GM10248 (cell line): ENCODE results near the gene FOXQ1.
"Not testable (repeated sequence)": the region's sequence is repeated elsewhere in the genome, so short reads cannot be mapped to it uniquely, and the experiment has no call there.

Experiments used
- CTCF ChIA-PET: fragments of 300-600 bp; sonication (Branson Sonifier 250); formaldehyde crosslinking; extraction: SDS; loops from one replicate; lab custom pipeline; 2021; ENCODE audit warnings: antibody characterized with exemption; lab: Yijun Ruan, JAX
- POLR2A ChIA-PET: fragments of 350-650 bp; sonication (Branson Sonifier 250); formaldehyde crosslinking; extraction: SDS; loops from one replicate; lab custom pipeline; 2020; ENCODE audit warnings: antibody characterized with exemption; lab: Yijun Ruan, JAX
- DNase-seq: peaks from one replicate; pipeline ENCODE4 v3.0.0; 2012; ENCODE audit errors: extremely low spot score
- CTCF ChIP-seq: IDR thresholded peaks from 2 replicates; pipeline ENCODE4 v1.5.1; 2012; ENCODE audit warnings: mild to moderate bottlenecking, low read depth; ENCODE audit errors: extremely low read depth, missing control alignments, control extremely low read depth

Gene FOXQ1

GRCh38 chr6:1346101-1346500 lies 34.2 kb downstream of the FOXQ1 start:
- ChIA-PET POLR2A (no interaction called here), CTCF (no interaction called here)
- TF ChIP-seq CTCF, result no peak
- DNase-seq, result no peak

GRCh38 chr6:1346558-1347091 lies 34.7 kb downstream of the FOXQ1 start:
- CTCF ChIA-PET, result no interaction called here
- TF ChIP-seq CTCF, result no peak
- POLR2A ChIA-PET, result no interaction called here
- no peak for DNase-seq

DNA sequence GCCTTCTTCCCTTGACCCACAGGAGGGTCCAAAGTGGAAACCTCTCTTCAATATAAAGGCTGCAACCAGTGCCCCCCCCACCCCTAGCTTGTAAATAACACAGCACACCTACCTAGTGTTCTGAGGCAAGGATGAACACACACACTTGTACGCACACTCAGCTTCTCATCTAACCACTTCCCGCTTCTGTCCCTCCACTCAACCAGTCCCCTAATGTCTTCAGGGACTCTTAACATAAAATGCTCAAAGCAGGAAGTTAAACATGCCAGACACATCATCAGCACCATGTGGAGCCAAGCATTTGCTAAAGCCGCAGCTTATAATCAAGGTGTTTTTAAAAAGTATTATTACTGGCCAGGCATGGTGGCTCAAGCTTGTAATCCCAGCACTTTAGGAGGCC lies 35.3 kb downstream of the FOXQ1 start:
- ChIA-PET CTCF (no interaction called here), POLR2A (no interaction called here)
- TF ChIP-seq CTCF, result no peak
- DNase-seq, result no peak

DNA sequence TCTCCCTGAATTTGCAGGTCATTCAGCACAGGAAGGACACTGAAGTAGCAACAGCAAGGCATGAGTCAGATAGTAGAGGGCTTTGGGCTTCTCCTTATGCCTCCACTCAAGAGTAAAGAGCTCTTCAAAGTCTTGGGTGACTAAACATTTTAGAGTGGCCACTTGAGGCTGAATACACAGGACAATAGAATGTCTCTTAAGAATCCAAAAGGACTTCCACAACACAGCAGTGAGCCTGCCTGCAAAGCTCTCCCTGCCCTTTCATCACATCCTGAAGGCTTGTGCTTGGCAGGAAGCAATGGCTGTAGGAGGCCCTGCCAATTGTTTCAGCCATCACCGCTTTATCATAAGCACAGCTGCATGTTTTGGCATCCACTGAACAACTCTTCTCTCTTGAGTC lies 36.8 kb downstream of the FOXQ1 start:
- DNase-seq, result no peak
- POLR2A ChIA-PET, result no interaction called here

GRCh38 chr6:1349655-1350054 lies 37.8 kb downstream of the FOXQ1 start:
- CTCF ChIA-PET, result no interaction called here
- no peak for TF ChIP-seq CTCF
- POLR2A ChIA-PET, result no interaction called here

More for the DNA sequence above, 36.8 kb downstream of the FOXQ1 start:
- TF ChIP-seq CTCF, result no peak
- CTCF ChIA-PET, result no interaction called here

DNA sequence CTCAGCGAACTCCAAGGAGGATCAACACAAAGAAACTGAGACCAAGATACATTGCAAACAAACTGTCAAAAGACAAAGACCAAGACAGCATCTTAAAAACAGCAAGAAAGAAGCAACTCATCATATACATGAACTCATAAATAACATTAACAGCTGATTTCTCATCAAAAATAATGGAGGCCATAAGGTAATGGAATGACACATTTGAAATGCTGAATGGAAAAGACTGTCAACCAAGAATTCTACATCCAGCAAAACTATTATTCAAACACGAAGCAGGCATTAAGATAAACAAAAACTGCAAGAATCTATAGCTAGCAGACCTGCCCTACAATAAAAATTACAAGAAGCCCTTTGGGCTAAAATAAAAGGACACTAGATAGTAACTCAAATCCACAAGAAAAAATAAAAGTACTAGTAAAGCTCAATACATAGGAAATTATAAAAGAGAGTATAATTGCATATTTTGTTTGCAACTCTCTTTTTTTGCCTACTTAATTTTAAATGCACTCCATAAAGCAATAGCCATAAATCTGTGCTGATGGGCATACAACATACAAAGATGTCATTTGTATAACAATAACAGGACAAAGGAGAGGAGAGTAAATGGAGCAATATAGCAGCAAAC lies 39.6 kb downstream of the FOXQ1 start:
- DNase-seq, result no peak
- TF ChIP-seq CTCF, result no peak
- CTCF ChIA-PET, result no interaction called here
- POLR2A ChIA-PET, result no interaction called here

More at GRCh38 chr6:1349655-1350054, 37.8 kb downstream of the FOXQ1 start:
- DNase-seq, result no peak

DNA sequence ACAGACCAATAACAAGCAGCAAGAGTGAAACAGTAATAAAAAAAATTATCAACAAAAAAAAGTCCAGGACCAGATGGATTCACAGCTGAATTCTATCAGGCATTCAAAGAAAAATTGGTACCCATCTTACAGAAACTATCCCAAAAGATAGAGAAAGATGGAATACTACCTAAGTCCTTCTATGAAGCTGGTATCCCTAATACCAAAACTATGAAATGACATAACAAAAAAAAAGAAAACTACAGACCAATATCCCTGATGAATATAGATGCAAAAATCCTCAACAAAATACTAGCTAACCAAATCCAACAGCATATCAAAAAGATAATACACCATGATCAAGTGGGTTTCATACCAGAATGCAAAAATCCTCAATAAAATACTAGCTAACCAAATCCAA lies 43.2 kb downstream of the FOXQ1 start:
- CTCF ChIA-PET, result interaction anchor here (0.9 to 2.2 kb wide), 3 partner anchors 11 to 82 kb away, joined by 3 to 9 read pairs (median 3); no protein-coding TSS in a partner anchor
- POLR2A ChIA-PET, DNase-seq: not testable (repeated sequence)

- CTCF ChIA-PET, result interaction anchor here (1.1 kb wide), 1 partner anchor 75 kb away, joined by 3 read pairs; no protein-coding TSS in a partner anchor
These were observed 49.8 kb downstream of the FOXQ1 start for GRCh38 chr6:1361717-1362116.

More at GRCh38 chr6:1361717-1362116, 49.8 kb downstream of the FOXQ1 start:
- POLR2A ChIA-PET, DNase-seq: not testable (repeated sequence)
